SK-N-SH treated with all-trans-retinoic acid at 6 μM for 48 hours (cell line): Measurements from ENCODE around the gene UMPS.
"Not testable (repeated sequence)": the region's sequence is repeated elsewhere in the genome, so short reads cannot be mapped to it uniquely, and the experiment has no call there.

ENCODE experiments used
- ATAC-seq: fragments of 200-7000 bp; cut with Tn5 transposase; 3 replicates; pipeline ENCODE4 v1.9.1; 2020; ENCODE audit warnings: mild to moderate bottlenecking, moderate library complexity
- ARNTL ChIP-seq: fragments of 450-650 bp; formaldehyde crosslinking; IDR thresholded peaks from 2 replicates; pipeline ENCODE4 v1.5.0; 2020; ENCODE audit warnings: low read depth, mild to moderate bottlenecking, moderate library complexity, borderline replicate concordance
- BACH2 ChIP-seq: fragments of 250-450 bp; sonication (Bioruptor Pico); IDR thresholded peaks from 2 replicates; pipeline ENCODE4 v1.9.0; 2021; ENCODE audit warnings: mild to moderate bottlenecking, borderline replicate concordance
- CSDC2 ChIP-seq: fragments of 250-450 bp; sonication (Bioruptor Pico); IDR thresholded peaks from 2 replicates; pipeline ENCODE4 v1.5.0; 2020; ENCODE audit warnings: mild to moderate bottlenecking, moderate library complexity
- ESRRG ChIP-seq: fragments of 250-450 bp; sonication (Bioruptor Pico); IDR thresholded peaks from 2 replicates; pipeline ENCODE4 v1.6.1; 2021; ENCODE audit warnings: mild to moderate bottlenecking
- GLIS3 ChIP-seq: fragments of 250-450 bp; sonication (Bioruptor Pico); IDR thresholded peaks from 2 replicates; pipeline ENCODE4 v1.5.0; 2020; ENCODE audit warnings: mild to moderate bottlenecking, moderate library complexity
- OSR1 ChIP-seq: fragments of 250-450 bp; sonication (Bioruptor Pico); IDR thresholded peaks from 2 replicates; pipeline ENCODE4 v1.8.0; 2022; ENCODE audit warnings: moderate library complexity, mild to moderate bottlenecking, inconsistent platforms
- RARB ChIP-seq: fragments of 250-450 bp; sonication (Bioruptor Pico); IDR thresholded peaks from 2 replicates; pipeline ENCODE4 v1.8.0; 2021; ENCODE audit warnings: mild to moderate bottlenecking, moderate library complexity
- SNAI2 ChIP-seq: fragments of 250-450 bp; sonication (Bioruptor Pico); IDR thresholded peaks from 2 replicates; pipeline ENCODE4 v1.5.0; 2020; ENCODE audit warnings: mild to moderate bottlenecking, moderate library complexity
- TCF4 ChIP-seq: fragments of 250-450 bp; sonication (Bioruptor Pico); IDR thresholded peaks from 2 replicates; pipeline ENCODE4 v1.8.0; 2021; ENCODE audit warnings: mild to moderate bottlenecking, moderate library complexity, borderline replicate concordance
- TOX ChIP-seq: fragments of 250-450 bp; sonication (Bioruptor Pico); IDR thresholded peaks from 2 replicates; pipeline ENCODE4 v1.8.0; 2021; ENCODE audit warnings: mild to moderate bottlenecking, moderate library complexity, borderline replicate concordance
- ZC3H10 ChIP-seq: fragments of 250-450 bp; sonication (Bioruptor Pico); IDR thresholded peaks from 2 replicates; pipeline ENCODE4 v1.5.1; 2021; ENCODE audit warnings: mild to moderate bottlenecking, moderate library complexity
- ZFP3 ChIP-seq: fragments of 250-450 bp; sonication (Bioruptor Pico); IDR thresholded peaks from 2 replicates; pipeline ENCODE4 v1.5.0; 2020; ENCODE audit warnings: mild to moderate bottlenecking, moderate library complexity
- ZFP30 ChIP-seq: fragments of 450-650 bp; formaldehyde crosslinking; IDR thresholded peaks from 2 replicates; pipeline ENCODE4 v1.5.0; 2022; ENCODE audit warnings: mild to moderate bottlenecking, moderate library complexity
- ZNF565 ChIP-seq: fragments of 450-650 bp; formaldehyde crosslinking; conservative IDR thresholded peaks from 2 replicates; pipeline ENCODE4 v1.5.0; 2020; ENCODE audit warnings: low read depth, mild to moderate bottlenecking, moderate library complexity
- ZNF70 ChIP-seq: fragments of 450-650 bp; formaldehyde crosslinking; IDR thresholded peaks from 2 replicates; pipeline ENCODE4 v1.5.0; 2020; ENCODE audit warnings: mild to moderate bottlenecking, moderate library complexity
- ZNF8 ChIP-seq: fragments of 450-650 bp; formaldehyde crosslinking; IDR thresholded peaks from 2 replicates; pipeline ENCODE4 v1.5.0; 2020; ENCODE audit warnings: mild to moderate bottlenecking, moderate library complexity
- TF ChIP-seq, protein P1 (sequence below): fragments of 250-450 bp; sonication (Bioruptor Pico); IDR thresholded peaks from 2 replicates; pipeline ENCODE4 v1.5.1; 2020; ENCODE audit warnings: low read depth, mild to moderate bottlenecking, moderate library complexity
- TF ChIP-seq, protein P2 (sequence below): fragments of 250-450 bp; sonication (Bioruptor Pico); IDR thresholded peaks from 2 replicates; pipeline ENCODE4 v1.8.0; 2020; ENCODE audit warnings: mild to moderate bottlenecking, moderate library complexity, borderline replicate concordance
- TF ChIP-seq, protein P3 (sequence below): fragments of 250-450 bp; sonication (Bioruptor Pico); IDR thresholded peaks from 2 replicates; pipeline ENCODE4 v1.8.0; 2021; ENCODE audit warnings: low read depth, mild to moderate bottlenecking, moderate library complexity, borderline replicate concordance

The UMPS gene

DNA sequence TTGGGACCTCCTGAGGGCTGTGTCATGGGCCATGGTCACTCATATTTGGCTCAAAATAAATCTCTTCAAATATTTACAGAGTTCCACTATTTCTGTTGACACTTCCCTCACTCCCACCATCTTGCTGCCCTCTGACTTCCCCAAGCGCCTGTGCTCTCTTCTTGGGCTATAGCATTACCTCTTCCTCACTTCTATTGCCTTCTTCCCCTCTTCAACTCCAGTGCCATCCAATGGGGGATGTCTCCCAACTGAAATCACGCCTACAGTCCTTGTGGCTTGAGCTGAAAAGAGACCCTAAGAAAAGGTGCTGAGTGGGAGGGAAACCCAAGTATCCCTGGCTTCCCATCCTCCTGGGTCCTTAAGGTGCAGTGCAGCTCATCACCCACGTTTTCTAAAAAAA is 21.8 kb downstream of the UMPS start:
- TF ChIP-seq OSR1 (CRISPR knock-in tag) (no peak), ZNF70 (CRISPR knock-in tag) (no peak), ESRRG (no peak), GLIS3 (CRISPR knock-in tag) (no peak), ZFP30 (CRISPR knock-in tag) (no peak), ZNF565 (CRISPR knock-in tag) (no peak), CSDC2 (CRISPR knock-in tag) (no peak), SNAI2 (CRISPR knock-in tag) (no peak), ZFP3 (CRISPR knock-in tag) (no peak)
- no peak for ATAC-seq

DNA sequence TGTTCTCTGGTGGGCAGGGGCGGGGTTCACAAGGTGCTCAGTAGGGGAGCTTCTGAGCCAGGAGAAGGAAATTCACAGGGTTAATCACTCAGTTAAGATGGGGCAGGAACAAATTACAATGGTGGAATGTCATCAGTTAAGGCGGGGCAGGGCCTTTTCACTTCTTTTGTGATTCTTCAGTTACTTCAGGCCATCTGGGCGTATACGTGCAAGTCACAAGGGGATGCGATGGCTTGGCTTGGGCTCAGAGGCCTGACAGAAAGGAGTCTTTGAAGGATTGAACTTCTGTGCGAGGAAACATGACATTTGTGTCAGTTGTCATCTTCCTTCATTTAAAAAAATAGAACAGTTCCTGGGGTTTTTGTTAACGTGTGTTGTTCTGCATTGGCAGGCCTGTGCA is 27.7 kb downstream of the UMPS start:
- not testable (repeated sequence) for ATAC-seq

DNA sequence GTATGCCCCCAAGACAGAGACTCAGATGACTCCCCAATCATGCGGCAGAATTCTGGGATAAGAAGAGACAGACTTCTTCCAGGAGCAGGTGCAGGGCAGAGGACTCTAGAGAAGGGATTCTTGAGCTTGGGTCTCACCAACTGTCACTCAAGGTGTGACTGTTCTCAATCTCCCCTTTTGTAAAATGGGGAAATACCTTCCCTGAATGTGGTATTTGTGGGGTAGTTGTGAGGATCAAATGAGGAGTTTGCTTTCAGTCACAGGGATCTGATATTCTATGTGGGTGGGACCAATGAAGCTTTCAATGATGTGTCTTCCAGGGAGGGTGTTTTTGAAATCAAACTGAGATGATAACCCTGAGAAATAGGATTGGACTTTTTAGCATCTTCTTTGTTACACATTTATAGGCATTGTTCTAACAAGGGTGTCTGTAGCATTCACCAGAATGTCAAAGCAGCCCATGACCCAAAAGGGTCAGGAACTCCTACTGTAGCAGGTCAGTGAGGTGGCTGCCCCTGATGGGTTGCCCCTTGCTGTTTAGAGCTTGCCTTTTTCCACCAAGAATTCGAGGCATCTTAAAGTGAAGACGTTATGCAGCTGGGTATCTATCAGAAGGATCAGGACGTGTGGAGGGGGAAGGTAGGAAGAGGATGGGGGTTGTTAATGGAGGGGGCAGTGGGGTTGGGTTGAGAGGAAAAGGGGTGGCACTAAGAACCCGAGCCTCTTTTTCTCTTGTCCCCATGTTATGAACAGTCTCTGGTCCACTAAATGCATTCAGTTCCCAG is 28.8 kb downstream of the UMPS start:
- no peak for ATAC-seq
- TF ChIP-seq ZC3H10 (CRISPR knock-in tag) = no peak

DNA sequence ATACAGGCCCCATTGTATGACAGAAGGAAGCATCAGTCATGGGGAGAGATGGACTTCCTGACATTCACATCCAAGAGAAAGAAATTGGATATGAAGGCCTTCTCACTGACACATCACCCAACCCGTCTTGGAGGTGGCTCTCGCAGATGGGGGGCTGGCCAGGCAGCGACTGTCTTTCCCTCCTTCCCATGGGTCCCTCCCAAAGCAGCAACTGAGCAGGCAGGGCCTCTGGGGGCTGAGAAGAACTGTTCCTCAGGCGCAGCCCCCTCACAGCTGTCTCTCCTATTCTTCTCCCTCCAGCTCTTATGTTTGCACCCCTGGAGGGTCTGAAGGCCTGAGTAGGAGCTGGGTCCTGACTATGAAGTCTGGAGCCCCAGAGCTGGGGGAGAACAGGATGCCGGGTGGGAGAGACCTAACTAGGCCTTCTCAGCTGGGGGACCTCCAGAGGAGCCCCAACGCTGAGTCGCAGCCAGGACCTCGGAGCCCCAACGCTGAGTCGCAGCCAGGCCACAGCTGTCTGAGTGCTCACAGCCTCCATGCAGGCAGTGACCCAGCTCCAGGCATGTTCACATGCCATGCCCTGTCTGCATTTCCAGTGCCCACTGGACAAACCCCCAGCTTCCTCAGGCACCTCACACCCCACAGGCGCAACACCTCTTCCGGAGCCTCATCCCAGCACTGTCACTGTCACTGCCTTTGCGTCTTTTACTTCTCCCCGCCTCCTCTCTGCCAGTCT is 29.6 kb downstream of the UMPS start:
- TF ChIP-seq, protein P1, sequence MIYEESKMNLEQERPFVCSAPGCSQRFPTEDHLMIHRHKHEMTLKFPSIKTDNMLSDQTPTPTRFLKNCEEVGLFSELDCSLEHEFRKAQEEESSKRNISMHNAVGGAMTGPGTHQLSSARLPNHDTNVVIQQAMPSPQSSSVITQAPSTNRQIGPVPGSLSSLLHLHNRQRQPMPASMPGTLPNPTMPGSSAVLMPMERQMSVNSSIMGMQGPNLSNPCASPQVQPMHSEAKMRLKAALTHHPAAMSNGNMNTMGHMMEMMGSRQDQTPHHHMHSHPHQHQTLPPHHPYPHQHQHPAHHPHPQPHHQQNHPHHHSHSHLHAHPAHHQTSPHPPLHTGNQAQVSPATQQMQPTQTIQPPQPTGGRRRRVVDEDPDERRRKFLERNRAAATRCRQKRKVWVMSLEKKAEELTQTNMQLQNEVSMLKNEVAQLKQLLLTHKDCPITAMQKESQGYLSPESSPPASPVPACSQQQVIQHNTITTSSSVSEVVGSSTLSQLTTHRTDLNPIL (CRISPR knock-in tag) = no peak
- TF ChIP-seq TCF4 = no peak
- TF ChIP-seq SNAI2 (CRISPR knock-in tag) = no peak

DNA sequence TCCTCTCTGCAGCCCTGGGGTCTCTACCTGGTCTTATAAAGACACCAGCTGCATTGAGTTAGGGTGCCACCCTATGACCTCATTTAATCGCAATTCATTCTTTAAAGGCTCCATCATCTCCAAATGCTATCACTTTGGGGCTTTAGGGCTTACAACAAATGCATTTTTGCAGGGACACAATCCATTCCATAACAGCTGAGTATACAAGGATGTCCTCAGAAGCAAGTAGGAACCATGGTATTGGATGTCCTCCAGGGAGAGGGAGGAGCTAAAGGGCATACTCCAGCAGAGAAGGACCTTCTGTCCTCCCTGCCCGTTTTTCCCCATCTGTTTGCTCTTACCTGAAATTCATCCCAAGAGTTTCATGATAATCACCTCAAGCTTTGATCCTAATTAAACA is 30.3 kb downstream of the UMPS start:
- TF ChIP-seq, protein P2, sequence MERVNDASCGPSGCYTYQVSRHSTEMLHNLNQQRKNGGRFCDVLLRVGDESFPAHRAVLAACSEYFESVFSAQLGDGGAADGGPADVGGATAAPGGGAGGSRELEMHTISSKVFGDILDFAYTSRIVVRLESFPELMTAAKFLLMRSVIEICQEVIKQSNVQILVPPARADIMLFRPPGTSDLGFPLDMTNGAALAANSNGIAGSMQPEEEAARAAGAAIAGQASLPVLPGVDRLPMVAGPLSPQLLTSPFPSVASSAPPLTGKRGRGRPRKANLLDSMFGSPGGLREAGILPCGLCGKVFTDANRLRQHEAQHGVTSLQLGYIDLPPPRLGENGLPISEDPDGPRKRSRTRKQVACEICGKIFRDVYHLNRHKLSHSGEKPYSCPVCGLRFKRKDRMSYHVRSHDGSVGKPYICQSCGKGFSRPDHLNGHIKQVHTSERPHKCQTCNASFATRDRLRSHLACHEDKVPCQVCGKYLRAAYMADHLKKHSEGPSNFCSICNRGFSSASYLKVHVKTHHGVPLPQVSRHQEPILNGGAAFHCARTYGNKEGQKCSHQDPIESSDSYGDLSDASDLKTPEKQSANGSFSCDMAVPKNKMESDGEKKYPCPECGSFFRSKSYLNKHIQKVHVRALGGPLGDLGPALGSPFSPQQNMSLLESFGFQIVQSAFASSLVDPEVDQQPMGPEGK = no peak
- TF ChIP-seq TOX (CRISPR knock-in tag) (0 out of 2 replicates have a peak, but pooled peaks have one; percentile 15), ESRRG (no peak), ZFP30 (CRISPR knock-in tag) (no peak)
- peak; percentile 70 for ATAC-seq

More for the DNA sequence above, 29.6 kb downstream of the UMPS start:
- peak; percentile 3; the same call in 1 of the 3 replicates for ATAC-seq

DNA sequence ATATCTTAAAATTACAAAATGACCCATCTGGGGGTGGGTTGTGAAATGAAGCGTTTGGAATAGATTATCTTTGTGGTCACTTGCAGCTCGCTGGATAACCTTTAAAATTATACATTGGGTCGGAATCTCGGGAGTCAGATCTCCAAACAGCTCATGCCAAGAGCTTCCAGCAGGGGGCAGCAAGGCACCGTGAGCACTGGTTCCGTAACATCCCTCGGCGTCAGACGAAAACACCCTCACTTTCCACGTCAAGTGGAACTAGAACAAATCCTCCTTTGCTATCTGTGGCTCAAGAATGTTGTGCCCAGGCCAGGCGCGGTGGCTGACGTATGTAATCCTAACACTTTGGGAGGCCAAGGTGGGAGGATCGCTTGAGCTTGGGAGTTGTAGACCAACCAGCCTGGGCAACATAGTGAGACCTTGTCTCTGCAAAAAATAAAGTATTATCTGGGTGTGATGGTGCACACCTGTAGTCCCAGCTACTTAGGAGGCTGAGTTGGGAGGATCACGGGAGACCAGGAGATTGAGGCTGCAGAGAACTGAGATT is 31.1 kb downstream of the UMPS start:
- ATAC-seq = peak; percentile 83
- no peak for TF ChIP-seq ZNF8 (CRISPR knock-in tag)
- TF ChIP-seq ARNTL (CRISPR knock-in tag) = no peak
- no peak for TF ChIP-seq BACH2
- TF ChIP-seq, protein P3, sequence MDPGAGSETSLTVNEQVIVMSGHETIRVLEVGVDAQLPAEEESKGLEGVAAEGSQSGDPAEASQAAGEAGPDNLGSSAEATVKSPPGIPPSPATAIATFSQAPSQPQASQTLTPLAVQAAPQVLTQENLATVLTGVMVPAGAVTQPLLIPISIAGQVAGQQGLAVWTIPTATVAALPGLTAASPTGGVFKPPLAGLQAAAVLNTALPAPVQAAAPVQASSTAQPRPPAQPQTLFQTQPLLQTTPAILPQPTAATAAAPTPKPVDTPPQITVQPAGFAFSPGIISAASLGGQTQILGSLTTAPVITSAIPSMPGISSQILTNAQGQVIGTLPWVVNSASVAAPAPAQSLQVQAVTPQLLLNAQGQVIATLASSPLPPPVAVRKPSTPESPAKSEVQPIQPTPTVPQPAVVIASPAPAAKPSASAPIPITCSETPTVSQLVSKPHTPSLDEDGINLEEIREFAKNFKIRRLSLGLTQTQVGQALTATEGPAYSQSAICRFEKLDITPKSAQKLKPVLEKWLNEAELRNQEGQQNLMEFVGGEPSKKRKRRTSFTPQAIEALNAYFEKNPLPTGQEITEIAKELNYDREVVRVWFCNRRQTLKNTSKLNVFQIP = no peak
- no peak for TF ChIP-seq RARB (CRISPR knock-in tag)
- TF ChIP-seq ZFP30 (CRISPR knock-in tag) = no peak
- no peak for TF ChIP-seq ZNF70 (CRISPR knock-in tag)
- TF ChIP-seq, protein P1 (CRISPR knock-in tag) = no peak
